Measurements from ENCODE around the gene ID4.

Gene ID4
- total RNA-seq, result 0 to 26.6 (median 0.30) reads per million in 9 experiments

- Mint-ChIP-seq H3K9me3 (no peaks in the 10 kb centered on the region), H3K27me3 (peaks cover 37 to 52% of the 10 kb centered on the region in 2 donors), H3K27ac (no peak within 1 kb of the TSS), H3K4me3 (no peak within 1 kb of the TSS), H3K4me1 (ENCODE audit: low read depth in 2 of 2) (no peaks in the 10 kb centered on the region), H3K36me3 (ENCODE audit: insufficient read depth) (no peaks in the 10 kb centered on the region)
- ATAC-seq (replicated peaks) (no peak), DNase-seq (no peak)
Observed at GRCh38 chr6:19836799-19837510, at the start of gene ID4. Gene ID4 (plus strand): TSS chr6:19837370. CDS start chr6:19837755, 385 bp downstream.

DNA sequence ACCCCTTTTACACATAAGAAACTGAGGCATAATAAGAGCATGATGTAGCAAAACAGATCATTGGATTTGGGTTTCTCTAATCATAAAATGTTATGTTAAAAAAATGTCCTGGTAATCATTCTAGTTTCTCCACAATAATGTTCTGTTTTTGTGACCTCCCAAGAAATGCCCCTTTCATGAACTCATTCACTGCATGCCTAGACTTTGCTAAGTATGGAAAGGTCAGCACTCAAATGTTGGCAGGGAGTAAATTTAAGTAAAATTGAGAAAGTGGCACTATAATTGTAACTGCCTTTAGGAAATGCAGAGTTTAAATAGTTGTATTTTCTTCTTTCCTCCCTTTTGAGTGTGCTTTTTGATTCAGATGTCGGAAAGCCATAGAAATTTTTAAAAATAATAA lies 48.5 kb upstream of the ID4 start:
- Mint-ChIP-seq H3K27me3 (no peaks in the 10 kb centered on the region), H3K9me3 (peaks cover 0 to 3% of the 10 kb centered on the region in 2 donors), H3K4me3 (no peak overlapping the region), H3K27ac (no peak overlapping the region), H3K36me3 (ENCODE audit: insufficient read depth) (no peaks in the 10 kb centered on the region), H3K4me1 (ENCODE audit: low read depth in 2 of 2) (no peaks in the 10 kb centered on the region)
- DNase-seq, result no peak
- ATAC-seq (replicated peaks), result no peak

GRCh38 chr6:19789100-19789803 lies 47.9 kb upstream of the ID4 start:
- no peaks in the 10 kb centered on the region for H3K36me3 Mint-ChIP-seq (ENCODE audit: insufficient read depth)
- no peaks in the 10 kb centered on the region for H3K4me1 Mint-ChIP-seq (ENCODE audit: low read depth in 2 of 2)
- H3K4me3 Mint-ChIP-seq, result no peak overlapping the region
- DNase-seq (no peak), ATAC-seq (replicated peaks) (no peak)
- no peaks in the 10 kb centered on the region for H3K9me3 Mint-ChIP-seq
- H3K27ac Mint-ChIP-seq, result no peak overlapping the region
- no peaks in the 10 kb centered on the region for H3K27me3 Mint-ChIP-seq

DNA sequence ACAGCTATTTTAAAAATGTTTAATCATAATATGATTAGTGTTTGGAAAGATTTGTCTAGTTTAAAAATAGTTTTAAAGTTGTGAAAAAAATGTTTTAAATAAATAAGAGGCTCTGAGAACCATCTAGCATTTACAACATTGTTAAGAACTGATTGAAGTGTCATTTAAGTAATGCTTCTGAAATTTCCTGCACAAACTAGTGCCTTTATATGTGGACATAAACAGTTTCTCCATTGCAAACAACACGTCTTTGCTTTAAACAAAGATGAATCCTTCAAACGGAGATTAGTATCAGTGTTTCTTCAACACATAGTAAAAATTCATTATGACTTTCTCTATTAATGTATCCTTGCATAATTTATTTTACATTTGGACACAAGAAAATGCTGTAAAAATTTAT lies 45.9 kb upstream of the ID4 start:
- Mint-ChIP-seq H3K4me1 (ENCODE audit: low read depth in 2 of 2) (no peaks in the 10 kb centered on the region), H3K4me3 (no peak overlapping the region), H3K27ac (no peak overlapping the region), H3K27me3 (no peaks in the 10 kb centered on the region), H3K9me3 (peaks cover 1 to 3% of the 10 kb centered on the region in 2 donors), H3K36me3 (ENCODE audit: insufficient read depth) (no peaks in the 10 kb centered on the region)
- DNase-seq, result no peak
- no peak for ATAC-seq (replicated peaks)

- no peaks in the 10 kb centered on the region for H3K27me3 Mint-ChIP-seq
- H3K27ac Mint-ChIP-seq, result no peak overlapping the region
- no peaks in the 10 kb centered on the region for H3K36me3 Mint-ChIP-seq (ENCODE audit: insufficient read depth)
- no peak overlapping the region for H3K4me3 Mint-ChIP-seq
- H3K9me3 Mint-ChIP-seq, result peaks cover 3 to 7% of the 10 kb centered on the region in 2 donors
- DNase-seq, result no peak
- no peaks in the 10 kb centered on the region for H3K4me1 Mint-ChIP-seq (ENCODE audit: low read depth in 2 of 2)
- ATAC-seq (replicated peaks), result no peak
Observed at GRCh38 chr6:19795211-19795610, 42.0 kb upstream of the ID4 start.

- Mint-ChIP-seq H3K4me3 (no peak overlapping the region), H3K36me3 (ENCODE audit: insufficient read depth) (no peaks in the 10 kb centered on the region), H3K4me1 (ENCODE audit: low read depth in 2 of 2) (no peaks in the 10 kb centered on the region), H3K9me3 (peaks cover 3 to 7% of the 10 kb centered on the region in 2 donors), H3K27ac (no peak overlapping the region), H3K27me3 (peaks cover 0 to 3% of the 10 kb centered on the region in 2 donors)
- no peak for ATAC-seq (replicated peaks)
- no peak for DNase-seq
Observed at GRCh38 chr6:19796452-19796851, 40.7 kb upstream of the ID4 start.

DNA sequence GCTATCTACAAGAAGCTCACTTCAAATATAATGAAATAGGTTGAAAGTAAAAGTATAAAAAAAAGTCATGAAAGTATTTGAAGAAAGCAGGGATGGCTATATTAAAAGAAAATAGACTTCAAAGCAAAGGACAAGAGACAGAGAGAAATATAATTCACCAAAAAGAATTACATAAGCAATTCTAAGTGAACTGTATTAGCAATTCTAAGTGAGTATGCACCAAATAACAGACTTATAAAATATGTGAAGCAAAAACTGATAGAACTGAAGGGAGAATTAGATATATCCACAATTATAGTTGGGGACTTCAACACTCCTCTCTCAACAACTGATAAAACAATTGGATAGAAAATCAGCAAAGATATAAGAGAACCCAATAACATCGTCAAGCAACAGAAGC lies 38.8 kb upstream of the ID4 start:
- no peaks in the 10 kb centered on the region for H3K36me3 Mint-ChIP-seq (ENCODE audit: insufficient read depth)
- no peak for DNase-seq
- H3K27ac Mint-ChIP-seq, result no peak overlapping the region
- ATAC-seq (replicated peaks), result no peak
- no peak overlapping the region for H3K4me3 Mint-ChIP-seq
- no peaks in the 10 kb centered on the region for H3K4me1 Mint-ChIP-seq (ENCODE audit: low read depth in 2 of 2)
- H3K9me3 Mint-ChIP-seq, result peaks cover 3 to 7% of the 10 kb centered on the region in 2 donors
- H3K27me3 Mint-ChIP-seq, result peaks cover 3 to 17% of the 10 kb centered on the region in 2 donors

DNA sequence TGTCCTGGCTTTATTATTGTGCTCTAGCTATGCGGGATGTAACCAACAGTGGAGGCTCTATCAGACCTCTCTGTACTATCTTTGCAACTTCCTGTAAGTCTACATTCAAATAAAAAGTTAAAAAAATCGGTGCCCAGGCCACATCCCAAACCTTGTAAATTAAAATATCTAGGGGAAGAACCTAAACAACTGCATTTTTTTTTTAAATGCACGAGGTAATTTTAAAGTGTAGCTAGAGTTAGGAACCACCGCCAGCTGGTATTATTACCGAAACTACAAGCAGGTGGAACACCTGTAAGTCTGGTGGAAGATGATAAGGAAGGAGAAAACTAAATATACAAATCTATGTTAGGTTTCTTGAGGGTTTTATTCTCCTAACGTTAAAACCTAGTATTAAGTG lies 34.5 kb upstream of the ID4 start:
- Mint-ChIP-seq H3K36me3 (ENCODE audit: insufficient read depth) (no peaks in the 10 kb centered on the region), H3K27me3 (peaks cover 23 to 52% of the 10 kb centered on the region in 2 donors), H3K4me3 (no peak overlapping the region), H3K9me3 (no peaks in the 10 kb centered on the region), H3K4me1 (ENCODE audit: low read depth in 2 of 2) (peaks cover 4 to 8% of the 10 kb centered on the region in 2 donors), H3K27ac (no peak overlapping the region)
- DNase-seq (no peak), ATAC-seq (replicated peaks) (no peak)

- Mint-ChIP-seq H3K27ac (no peak overlapping the region), H3K4me3 (no peak overlapping the region), H3K9me3 (no peaks in the 10 kb centered on the region), H3K27me3 (peaks cover 23 to 52% of the 10 kb centered on the region in 2 donors), H3K4me1 (ENCODE audit: low read depth in 2 of 2) (peaks cover 4 to 8% of the 10 kb centered on the region in 2 donors), H3K36me3 (ENCODE audit: insufficient read depth) (no peaks in the 10 kb centered on the region)
- ATAC-seq (replicated peaks) (no peak), DNase-seq (no peak)
Observed at GRCh38 chr6:19803331-19804204, 33.6 kb upstream of the ID4 start.

DNA sequence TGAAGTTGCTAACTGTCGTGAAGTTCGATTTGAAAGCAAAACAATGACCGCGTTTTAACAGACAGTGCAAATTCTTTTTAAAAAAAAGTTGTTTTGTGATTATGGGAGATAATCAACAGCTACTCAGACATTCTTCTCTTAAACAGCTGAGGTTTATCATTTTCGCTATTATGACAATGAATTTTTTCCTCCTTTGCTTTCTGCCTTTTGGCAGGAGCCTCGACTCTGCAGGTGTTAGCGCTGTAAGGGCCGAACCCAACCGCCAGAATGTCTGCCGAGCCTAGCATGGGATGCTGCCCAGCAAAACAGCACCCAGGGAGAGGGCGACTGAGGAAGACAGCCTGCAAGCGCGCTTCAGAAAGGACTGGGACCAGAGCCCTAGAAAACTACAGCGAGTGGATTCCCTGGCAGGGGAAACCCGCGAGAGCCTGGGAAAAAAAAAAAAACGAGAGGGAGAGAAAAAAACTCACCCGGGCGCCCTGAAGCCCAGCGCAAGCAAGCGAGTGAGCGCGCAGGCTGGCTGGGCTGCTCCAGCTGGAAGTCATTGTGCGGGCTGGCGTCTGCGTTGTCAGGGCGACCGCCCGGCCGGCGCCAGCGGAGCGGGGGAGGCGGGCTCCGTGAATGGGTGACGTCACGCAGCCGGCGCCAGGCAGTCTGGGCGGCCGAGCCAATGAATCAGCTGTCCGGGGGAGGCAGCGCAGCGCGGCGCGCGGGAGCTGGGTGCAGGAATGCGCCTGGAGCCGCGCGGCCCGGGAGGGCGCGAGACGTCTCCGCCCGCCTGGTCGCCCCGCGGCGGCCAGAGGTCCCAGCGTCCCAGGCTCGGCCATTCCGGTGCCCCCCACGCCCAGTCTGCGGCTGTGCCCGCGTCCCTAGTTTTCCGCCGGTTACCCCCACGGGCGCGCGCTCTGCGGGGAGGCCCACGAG lies 32.7 kb upstream of the ID4 start:
- no peaks in the 10 kb centered on the region for H3K36me3 Mint-ChIP-seq (ENCODE audit: insufficient read depth)

DNA sequence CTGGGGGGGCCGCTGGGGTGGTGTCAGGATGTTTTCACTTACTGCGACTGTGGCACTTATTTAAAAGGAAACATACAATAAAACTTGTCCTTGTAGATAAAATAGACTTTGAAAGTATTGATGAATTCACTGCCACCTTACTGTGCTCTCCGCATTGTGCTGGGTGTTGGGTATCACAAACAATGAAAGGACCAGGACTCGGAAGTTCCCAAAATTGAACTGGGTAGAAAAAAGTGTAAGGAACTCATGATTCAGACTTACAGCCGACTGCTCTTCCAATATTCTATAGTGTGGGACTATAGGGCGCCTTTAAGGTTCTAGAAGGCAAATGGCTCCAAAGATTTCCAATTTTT lies 32.1 kb upstream of the ID4 start:
- ATAC-seq (replicated peaks) (no peak), DNase-seq (no peak)
- Mint-ChIP-seq H3K27ac (no peak overlapping the region), H3K4me3 (peak overlapping the region; percentile 56 to 73), H3K4me1 (ENCODE audit: low read depth in 2 of 2) (peaks cover 4 to 8% of the 10 kb centered on the region in 2 donors), H3K9me3 (no peaks in the 10 kb centered on the region), H3K36me3 (ENCODE audit: insufficient read depth) (no peaks in the 10 kb centered on the region), H3K27me3 (peaks cover 23 to 52% of the 10 kb centered on the region in 2 donors)

More for the DNA sequence above, 32.7 kb upstream of the ID4 start:
- Mint-ChIP-seq H3K9me3 (no peaks in the 10 kb centered on the region), H3K27me3 (peaks cover 23 to 52% of the 10 kb centered on the region in 2 donors), H3K4me3 (peak overlapping the region; percentile 73 to 74), H3K4me1 (ENCODE audit: low read depth in 2 of 2) (peaks cover 4 to 8% of the 10 kb centered on the region in 2 donors), H3K27ac (no peak overlapping the region)
- DNase-seq (no peak), ATAC-seq (replicated peaks) (peak; percentile 19)

- no peak overlapping the region for H3K27ac Mint-ChIP-seq
- no peak overlapping the region for H3K4me3 Mint-ChIP-seq
- peaks cover 4 to 8% of the 10 kb centered on the region in 2 donors for H3K4me1 Mint-ChIP-seq (ENCODE audit: low read depth in 2 of 2)
- ATAC-seq (replicated peaks) (no peak), DNase-seq (no peak)
- H3K36me3 Mint-ChIP-seq (ENCODE audit: insufficient read depth), result no peaks in the 10 kb centered on the region
- peaks cover 23 to 44% of the 10 kb centered on the region in 2 donors for H3K27me3 Mint-ChIP-seq
- H3K9me3 Mint-ChIP-seq, result no peaks in the 10 kb centered on the region
Observed at GRCh38 chr6:19806971-19807396, 30.2 kb upstream of the ID4 start.

Measured in effector memory CD8-positive, alpha-beta T cell (primary cell).